ENCODE measurements around the gene ADARB1.

ADARB1 gene

DNA sequence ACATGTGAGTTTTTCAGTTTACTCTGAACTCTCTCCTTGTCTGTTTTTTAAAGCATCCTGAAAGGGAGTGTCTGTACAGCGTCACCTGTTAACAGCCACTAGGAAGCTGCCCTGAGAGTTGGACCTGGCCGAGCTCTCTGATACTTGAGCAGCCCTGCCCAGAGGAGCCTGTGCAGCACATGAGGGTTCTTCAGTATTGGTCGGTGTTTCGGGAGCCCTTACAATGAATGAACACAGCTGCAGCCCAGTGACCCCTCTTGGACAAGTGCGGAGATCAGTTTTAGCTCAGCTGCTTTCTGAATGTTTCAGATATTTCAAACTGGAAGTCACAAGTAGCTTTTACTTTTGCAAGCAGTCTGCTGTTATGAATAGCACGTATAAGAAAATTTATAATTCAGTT is 39.2 kb downstream of the ADARB1 start:
- no peak overlapping the region for H3K4me3 Mint-ChIP-seq
- H3K27ac Mint-ChIP-seq = no peak overlapping the region
- TF ChIP-seq, protein P1, sequence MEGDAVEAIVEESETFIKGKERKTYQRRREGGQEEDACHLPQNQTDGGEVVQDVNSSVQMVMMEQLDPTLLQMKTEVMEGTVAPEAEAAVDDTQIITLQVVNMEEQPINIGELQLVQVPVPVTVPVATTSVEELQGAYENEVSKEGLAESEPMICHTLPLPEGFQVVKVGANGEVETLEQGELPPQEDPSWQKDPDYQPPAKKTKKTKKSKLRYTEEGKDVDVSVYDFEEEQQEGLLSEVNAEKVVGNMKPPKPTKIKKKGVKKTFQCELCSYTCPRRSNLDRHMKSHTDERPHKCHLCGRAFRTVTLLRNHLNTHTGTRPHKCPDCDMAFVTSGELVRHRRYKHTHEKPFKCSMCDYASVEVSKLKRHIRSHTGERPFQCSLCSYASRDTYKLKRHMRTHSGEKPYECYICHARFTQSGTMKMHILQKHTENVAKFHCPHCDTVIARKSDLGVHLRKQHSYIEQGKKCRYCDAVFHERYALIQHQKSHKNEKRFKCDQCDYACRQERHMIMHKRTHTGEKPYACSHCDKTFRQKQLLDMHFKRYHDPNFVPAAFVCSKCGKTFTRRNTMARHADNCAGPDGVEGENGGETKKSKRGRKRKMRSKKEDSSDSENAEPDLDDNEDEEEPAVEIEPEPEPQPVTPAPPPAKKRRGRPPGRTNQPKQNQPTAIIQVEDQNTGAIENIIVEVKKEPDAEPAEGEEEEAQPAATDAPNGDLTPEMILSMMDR (IDR thresholded peaks at IDR 0.05) = no peak
- no peak for DNase-seq
- H3K36me3 Mint-ChIP-seq (ENCODE audit: low read depth) = peaks cover 21% of the 10 kb centered on the region
- H3K4me1 Mint-ChIP-seq = peaks cover 20% of the 10 kb centered on the region
- peaks cover 15% of the 10 kb centered on the region for H3K9me3 Mint-ChIP-seq
- peaks cover 15% of the 10 kb centered on the region for H3K27me3 Mint-ChIP-seq (ENCODE audit: low read depth, poor library complexity)

DNA sequence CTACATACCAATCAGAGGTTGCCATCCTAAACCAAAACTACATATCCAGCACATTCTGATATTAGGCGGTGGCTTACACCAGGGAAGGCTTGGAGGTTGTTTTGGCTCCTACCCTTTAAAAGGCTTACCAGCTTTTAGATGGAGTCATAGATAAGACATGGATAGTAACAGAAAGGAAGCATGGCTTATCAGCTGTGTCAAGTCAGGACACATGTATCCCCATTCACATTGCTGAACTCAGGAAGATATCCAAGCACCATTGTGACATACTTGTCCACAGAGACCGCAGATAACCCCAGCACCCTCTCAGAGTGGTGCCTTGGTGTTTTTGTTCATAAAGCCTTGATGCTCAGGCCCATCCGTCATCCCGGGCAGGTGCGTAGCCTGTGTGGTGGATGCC is 39.7 kb downstream of the ADARB1 start:
- peaks cover 25% of the 10 kb centered on the region for H3K36me3 Mint-ChIP-seq (ENCODE audit: low read depth)
- H3K4me3 Mint-ChIP-seq = no peak overlapping the region
- peaks cover 24% of the 10 kb centered on the region for H3K4me1 Mint-ChIP-seq
- peaks cover 16% of the 10 kb centered on the region for H3K9me3 Mint-ChIP-seq
- TF ChIP-seq, protein P1 (IDR thresholded peaks at IDR 0.05) = no peak
- no peak overlapping the region for H3K27ac Mint-ChIP-seq
- peaks cover 15% of the 10 kb centered on the region for H3K27me3 Mint-ChIP-seq (ENCODE audit: low read depth, poor library complexity)
- no peak for DNase-seq

DNA sequence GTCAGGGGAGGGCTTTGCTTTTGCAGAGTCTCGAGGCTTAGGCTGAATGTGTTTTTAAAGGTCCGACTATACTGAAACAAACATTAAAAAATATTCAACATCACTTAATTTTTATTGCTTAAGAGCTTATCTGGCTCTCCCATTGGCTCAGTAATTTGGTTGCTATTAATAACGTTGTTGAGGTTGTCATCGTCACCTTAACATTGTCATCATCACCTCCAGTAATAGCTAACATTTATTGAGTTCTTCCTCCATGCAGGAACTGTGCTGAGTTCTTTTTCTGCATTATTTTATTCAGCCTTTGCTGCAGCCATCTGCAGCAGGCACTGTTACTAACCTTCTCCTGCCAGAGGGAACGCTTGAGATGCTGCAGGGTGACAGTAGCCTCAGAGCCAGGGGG is 40.1 kb downstream of the ADARB1 start:
- Mint-ChIP-seq H3K4me3 (no peak overlapping the region), H3K4me1 (peaks cover 24% of the 10 kb centered on the region), H3K27me3 (ENCODE audit: low read depth, poor library complexity) (peaks cover 15% of the 10 kb centered on the region), H3K9me3 (peaks cover 16% of the 10 kb centered on the region), H3K27ac (no peak overlapping the region), H3K36me3 (ENCODE audit: low read depth) (peaks cover 25% of the 10 kb centered on the region)
- TF ChIP-seq, protein P1 (IDR thresholded peaks at IDR 0.05) = no peak
- DNase-seq = no peak

DNA sequence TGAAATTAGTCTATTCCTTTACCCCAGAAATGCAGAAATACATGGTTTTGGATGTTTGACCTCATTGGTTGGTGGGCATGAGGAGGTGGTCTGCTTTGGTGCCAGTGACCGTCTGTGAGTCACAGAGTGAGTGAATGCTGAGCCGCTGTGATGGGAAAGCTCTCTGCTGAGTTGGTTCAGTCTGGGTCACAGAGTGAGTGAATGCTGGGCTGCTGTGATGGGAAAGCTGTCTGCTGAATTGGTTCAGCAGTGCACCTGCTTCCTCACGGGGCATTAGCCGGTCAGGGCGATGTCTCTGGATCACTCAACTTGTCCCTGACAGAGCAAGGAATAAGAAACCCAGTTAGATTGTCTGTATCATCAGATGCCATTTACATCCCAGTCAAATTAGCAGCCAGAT is 40.8 kb downstream of the ADARB1 start:
- DNase-seq = no peak
- Mint-ChIP-seq H3K4me1 (peaks cover 18% of the 10 kb centered on the region), H3K36me3 (ENCODE audit: low read depth) (peaks cover 25% of the 10 kb centered on the region), H3K27ac (no peak overlapping the region), H3K27me3 (ENCODE audit: low read depth, poor library complexity) (peaks cover 15% of the 10 kb centered on the region), H3K4me3 (no peak overlapping the region), H3K9me3 (peaks cover 16% of the 10 kb centered on the region)
- TF ChIP-seq, protein P1 (IDR thresholded peaks at IDR 0.05) = no peak

DNA sequence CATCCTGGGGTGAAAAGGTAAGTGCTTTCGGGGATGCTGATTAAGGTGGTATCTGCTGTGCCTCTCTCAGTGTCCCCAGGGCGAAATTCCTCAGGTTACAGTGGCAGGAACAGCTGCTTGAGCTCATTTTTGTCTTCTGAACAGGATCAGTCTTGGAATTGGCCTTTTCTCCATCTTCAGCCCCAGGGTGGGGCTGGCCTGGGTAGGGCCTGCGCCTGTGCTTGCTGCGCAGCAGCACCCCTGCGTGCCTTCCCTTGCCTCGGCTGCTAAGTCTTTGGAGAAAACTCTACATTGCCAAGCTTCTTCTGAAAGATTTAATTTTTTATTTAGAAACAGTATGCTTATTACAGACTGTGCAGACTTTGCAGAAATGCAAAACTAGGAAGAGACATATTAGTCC is 41.7 kb downstream of the ADARB1 start:
- Mint-ChIP-seq H3K4me3 (no peak overlapping the region), H3K27ac (no peak overlapping the region), H3K27me3 (ENCODE audit: low read depth, poor library complexity) (peaks cover 11% of the 10 kb centered on the region), H3K4me1 (peaks cover 19% of the 10 kb centered on the region), H3K36me3 (ENCODE audit: low read depth) (peaks cover 29% of the 10 kb centered on the region), H3K9me3 (peaks cover 16% of the 10 kb centered on the region)
- DNase-seq = no peak
- TF ChIP-seq, protein P1 (IDR thresholded peaks at IDR 0.05) = no peak

DNA sequence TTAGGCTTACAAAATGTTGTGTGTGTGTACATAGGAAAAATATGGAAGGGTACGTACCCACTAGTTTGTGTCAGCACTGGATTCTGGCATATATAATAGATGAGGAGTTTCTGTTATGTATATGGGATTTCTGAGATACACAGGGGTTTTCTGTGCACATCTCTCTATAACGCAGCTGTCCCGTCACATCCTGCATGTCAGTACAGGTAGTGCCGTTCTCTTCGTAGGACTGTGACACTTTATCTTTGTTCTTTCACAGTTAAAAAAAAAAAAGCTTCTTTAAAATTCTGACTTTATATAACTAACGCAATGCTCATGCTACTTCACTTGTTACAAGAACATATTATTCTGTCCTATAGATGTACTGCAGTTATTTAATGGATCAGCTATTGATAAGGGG is 42.9 kb downstream of the ADARB1 start:
- TF ChIP-seq, protein P1 (IDR thresholded peaks at IDR 0.05) = no peak
- H3K9me3 Mint-ChIP-seq = peaks cover 16% of the 10 kb centered on the region
- H3K4me1 Mint-ChIP-seq = peaks cover 22% of the 10 kb centered on the region
- H3K36me3 Mint-ChIP-seq (ENCODE audit: low read depth) = peaks cover 29% of the 10 kb centered on the region
- no peak overlapping the region for H3K27ac Mint-ChIP-seq
- no peak overlapping the region for H3K4me3 Mint-ChIP-seq
- H3K27me3 Mint-ChIP-seq (ENCODE audit: low read depth, poor library complexity) = peaks cover 10% of the 10 kb centered on the region
- DNase-seq = no peak
